ENCODE results near the gene KCNJ4.
"Not testable (repeated sequence)": the region's sequence is repeated elsewhere in the genome, so short reads cannot be mapped to it uniquely, and the experiment has no call there.

Gene KCNJ4

GRCh38 chr22:38388506-38389427 lies 66.2 kb downstream of the KCNJ4 start:
- in situ Hi-C loops (cut with MboI; ENCODE audit: low sequenced_read_pairs) = not testable (repeated sequence)

- in situ Hi-C loops (cut with MboI; ENCODE audit: low sequenced_read_pairs) = not testable (repeated sequence)
These were observed 68.1 kb downstream of the KCNJ4 start for GRCh38 chr22:38386918-38387317.

- in situ Hi-C loops (cut with MboI; ENCODE audit: low sequenced_read_pairs) = no loop called here
These were observed 71.6 kb downstream of the KCNJ4 start for GRCh38 chr22:38383417-38383816.

- in situ Hi-C loops (cut with MboI; ENCODE audit: low sequenced_read_pairs) = not testable (repeated sequence)
These were observed 73.6 kb downstream of the KCNJ4 start for GRCh38 chr22:38381371-38381770.

All from HL-60/S4 (cell line).